Gastrocnemius medialis (tissue), 4 donors: ENCODE measurements around the gene DHRSX. TPM values are rescaled to one million over a fixed set of nuclear protein-coding genes. Genes with fewer than 3 reads are reported as not detected.

ENCODE experiments used
- ATAC-seq, 2 donors: fragments of 150-250 bp; one replicate each; pipeline ENCODE4 v1.9.1; 2016
- DNase-seq, 2 donors: peaks; one replicate each; pipeline ENCODE4 v3.0.0-alpha.2; 2019
- H3K27ac ChIP-seq, 4 donors: fragments of 200-600 bp; sonication (generic); 1 replicate in 1 of 4; 2 replicates in 3 of 4; pipeline ENCODE4 v1.5.1; 2016 to 2018; ENCODE audit warnings: mild to moderate bottlenecking in 2 of 4, moderate library complexity in 1 of 4
- H3K27me3 ChIP-seq, 3 donors: fragments of 200-600 bp; sonication (generic) in 2 of 3; 1 replicate in 1 of 3; 2 replicates in 2 of 3; pipeline versions ENCODE4 v1.5.1 to v1.6.0; 2016 to 2019; ENCODE audit warnings: mild to moderate bottlenecking in 1 of 3, moderate library complexity in 1 of 3
- H3K36me3 ChIP-seq, 2 donors: fragments of 200-600 bp; sonication (generic) in 1 of 2; one replicate each; pipeline ENCODE4 v1.5.1; 2017 to 2018
- H3K4me1 ChIP-seq, 2 donors: fragments of 200-600 bp; sonication (generic) in 1 of 2; one replicate each; pipeline ENCODE4 v1.5.1; 2016 to 2017; ENCODE audit warnings: mild to moderate bottlenecking in 2 of 2
- H3K4me3 ChIP-seq, 4 donors: fragments of 200-600 bp; sonication (generic) in 3 of 4; 1 replicate in 1 of 4; 2 replicates in 3 of 4; pipeline ENCODE4 v1.5.1; 2016 to 2019; ENCODE audit warnings: mild to moderate bottlenecking in 2 of 4
- H3K9me3 ChIP-seq, 3 donors: fragments of 200-600 bp; sonication (generic) in 2 of 3; 1 replicate in 1 of 3; 2 replicates in 2 of 3; pipeline ENCODE4 v1.5.1; 2016 to 2019
- POLR2A ChIP-seq, 2 donors: fragments of 450-650 bp; IDR thresholded peaks; one replicate each; pipeline ENCODE4 v1.6.1; 2017; ENCODE audit warnings: antibody characterized with exemption in 2 of 2, mild to moderate bottlenecking in 2 of 2, moderate library complexity in 2 of 2
- in situ Hi-C, 4 donors: fragments of 200-750 bp; cut with MboI; loops; one replicate each; pipeline versions ENCODE4 v1.15.0 to v1.8.0; 2017; ENCODE audit warnings: low sequenced_read_pairs in 4 of 4
- intact Hi-C: fragments of 100-400 bp; cut with DNase I; formaldehyde crosslinking; loops from one replicate; pipeline ENCODE4 v1.15.1; 2023; ENCODE audit warnings: low total_unique reads
- total RNA-seq, 4 donors: library from RNA; depleted of rRNA; stranded (reverse); fragments of >200 nt; gene quantifications; one replicate each; pipeline versions ENCODE4 v1.1.0 to v1.2.3, GENCODE V29; 2016
- TF ChIP-seq, protein P1 (sequence below), 5 experiments: fragments of 450-650 bp in 3 of 5; fragments of 200-600 bp in 2 of 5; sonication (generic) in 2 of 5; IDR thresholded peaks in 4 of 5; conservative IDR thresholded peaks in 1 of 5; 1 replicate in 4 of 5; 2 replicates in 1 of 5; pipeline ENCODE4 v1.5.1; 2016 to 2019; ENCODE audit warnings: antibody characterized with exemption in 5 of 5, mild to moderate bottlenecking in 3 of 5, moderate library complexity in 3 of 5

The DHRSX gene
- total RNA-seq, result 10 to 100 TPM in 3 of 4 donors, 1 to 10 TPM in 1; 9.8 to 31.1 (median 13.6) TPM

- peak in 1 of 2 donors; percentile 21 for ATAC-seq
- no peaks in the 10 kb centered on the region for H3K27me3 ChIP-seq
- TF ChIP-seq POLR2A (IDR thresholded peaks at IDR 0.05), result peak in 1 of 2 donors; percentile 24
- TF ChIP-seq, protein P1, sequence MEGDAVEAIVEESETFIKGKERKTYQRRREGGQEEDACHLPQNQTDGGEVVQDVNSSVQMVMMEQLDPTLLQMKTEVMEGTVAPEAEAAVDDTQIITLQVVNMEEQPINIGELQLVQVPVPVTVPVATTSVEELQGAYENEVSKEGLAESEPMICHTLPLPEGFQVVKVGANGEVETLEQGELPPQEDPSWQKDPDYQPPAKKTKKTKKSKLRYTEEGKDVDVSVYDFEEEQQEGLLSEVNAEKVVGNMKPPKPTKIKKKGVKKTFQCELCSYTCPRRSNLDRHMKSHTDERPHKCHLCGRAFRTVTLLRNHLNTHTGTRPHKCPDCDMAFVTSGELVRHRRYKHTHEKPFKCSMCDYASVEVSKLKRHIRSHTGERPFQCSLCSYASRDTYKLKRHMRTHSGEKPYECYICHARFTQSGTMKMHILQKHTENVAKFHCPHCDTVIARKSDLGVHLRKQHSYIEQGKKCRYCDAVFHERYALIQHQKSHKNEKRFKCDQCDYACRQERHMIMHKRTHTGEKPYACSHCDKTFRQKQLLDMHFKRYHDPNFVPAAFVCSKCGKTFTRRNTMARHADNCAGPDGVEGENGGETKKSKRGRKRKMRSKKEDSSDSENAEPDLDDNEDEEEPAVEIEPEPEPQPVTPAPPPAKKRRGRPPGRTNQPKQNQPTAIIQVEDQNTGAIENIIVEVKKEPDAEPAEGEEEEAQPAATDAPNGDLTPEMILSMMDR (IDR thresholded peaks at IDR 0.05 in 4 of 5, conservative IDR thresholded peaks at IDR 0.05 in 1 of 5), result no peak
- H3K27ac ChIP-seq, result peak within 1 kb of the TSS; percentile 81 to 99 (median 94)
- peak within 1 kb of the TSS; percentile 63 to 88 (median 69) for H3K4me3 ChIP-seq
- no peak for DNase-seq
- no peaks in the 10 kb centered on the region for H3K9me3 ChIP-seq
- no peaks in the 10 kb centered on the region for H3K36me3 ChIP-seq
- H3K4me1 ChIP-seq, result peaks cover 23 to 29% of the 10 kb centered on the region in 2 donors
- intact Hi-C loops, result loop anchor here (5.0 kb wide), 3 partner anchors 99 to 191 kb away; partner anchors contain the start of gene CD99
- in situ Hi-C loops, result no loop called here
Observed at GRCh38 chrX:2500803-2501558, at the start of gene DHRSX, which contains the start of gene ZBED1. Gene DHRSX, minus strand, starts transcription at chrX:2500976. Its CDS starts 51 bp downstream, at chrX:2500925. Gene ZBED1, minus strand, starts transcription at chrX:2500976. Its CDS starts 10,257 bp downstream, at chrX:2490719.

GRCh38 chrX:2549876-2550275 lies 49.1 kb upstream of the DHRSX start:
- no peaks in the 10 kb centered on the region for H3K4me1 ChIP-seq
- DNase-seq, result no peak
- intact Hi-C loops, result no loop called here
- peaks cover 2 to 4% (median 2%) of the 10 kb centered on the region in 3 donors for H3K27me3 ChIP-seq
- no peak overlapping the region for H3K4me3 ChIP-seq
- no peaks in the 10 kb centered on the region for H3K9me3 ChIP-seq
- in situ Hi-C loops, result no loop called here
- no peak overlapping the region for H3K27ac ChIP-seq
- no peak for ATAC-seq
- no peaks in the 10 kb centered on the region for H3K36me3 ChIP-seq
- TF ChIP-seq POLR2A (IDR thresholded peaks at IDR 0.05), result no peak
- TF ChIP-seq, protein P1 (IDR thresholded peaks at IDR 0.05 in 4 of 5, conservative IDR thresholded peaks at IDR 0.05 in 1 of 5), result no peak

DNA sequence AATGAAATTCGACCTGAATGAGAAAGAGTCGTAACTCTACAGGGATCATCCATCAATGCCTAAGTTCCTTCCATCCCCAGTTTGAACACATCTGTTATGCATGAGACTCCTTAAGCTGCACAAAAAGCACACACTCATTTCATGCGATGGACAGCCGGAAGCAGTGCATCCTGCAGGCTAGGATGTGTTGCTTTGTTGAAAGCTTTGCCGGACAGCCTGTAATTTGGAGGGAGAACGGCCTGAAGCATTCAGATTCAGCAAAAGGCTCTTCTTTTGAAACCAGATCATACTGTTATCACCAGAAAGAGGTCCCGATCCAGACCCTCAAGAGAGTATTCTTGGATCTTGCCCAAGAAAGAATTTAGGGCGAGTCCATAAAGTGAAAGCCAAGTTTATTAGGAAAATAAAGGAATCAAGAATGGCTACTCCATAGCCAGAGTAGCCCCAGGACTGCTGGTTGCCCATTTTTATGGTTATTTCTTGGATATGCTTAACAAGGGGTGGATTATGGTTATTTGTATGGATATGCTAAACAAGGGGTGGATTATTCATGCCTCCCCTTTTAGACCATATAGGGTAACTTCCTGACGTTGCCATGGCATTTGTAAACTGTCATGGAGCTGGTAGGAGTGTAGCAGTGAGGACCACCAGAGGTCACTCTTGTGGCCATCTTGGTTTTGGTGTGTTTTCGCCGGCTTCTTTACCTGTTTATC lies 48.1 kb upstream of the DHRSX start:
- H3K27ac ChIP-seq, result no peak overlapping the region
- H3K9me3 ChIP-seq, result no peaks in the 10 kb centered on the region
- DNase-seq (no peak), ATAC-seq (no peak)
- H3K4me3 ChIP-seq, result no peak overlapping the region
- intact Hi-C loops (no loop called here), in situ Hi-C loops (no loop called here)
- TF ChIP-seq POLR2A (IDR thresholded peaks at IDR 0.05), result no peak
- TF ChIP-seq, protein P1 (IDR thresholded peaks at IDR 0.05 in 4 of 5, conservative IDR thresholded peaks at IDR 0.05 in 1 of 5), result no peak
- H3K4me1 ChIP-seq, result no peaks in the 10 kb centered on the region
- H3K27me3 ChIP-seq, result peaks cover 2 to 3% (median 2%) of the 10 kb centered on the region in 3 donors
- H3K36me3 ChIP-seq, result no peaks in the 10 kb centered on the region

DNA sequence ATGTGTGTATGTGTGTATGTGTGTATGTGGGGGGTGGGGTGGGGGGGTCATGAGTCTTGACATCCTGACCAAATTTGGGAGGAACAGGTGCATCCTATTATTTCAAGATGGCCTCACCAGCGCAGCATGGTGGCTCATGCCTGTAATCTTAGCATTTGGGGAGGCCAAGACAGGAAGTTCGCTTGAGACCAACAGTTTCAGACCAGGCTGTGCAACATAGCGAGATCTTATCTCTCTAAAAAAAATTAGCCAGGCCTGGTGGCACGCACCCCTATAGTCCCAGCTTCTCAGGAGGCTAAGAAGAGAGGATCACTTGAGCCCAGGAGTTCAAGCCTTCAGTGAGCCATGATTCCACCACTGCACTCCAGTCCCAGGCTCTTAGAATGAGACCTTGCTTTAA lies 47.0 kb upstream of the DHRSX start:
- Histone ChIP-seq H3K4me1 (no peaks in the 10 kb centered on the region), H3K36me3 (no peaks in the 10 kb centered on the region), H3K27ac (no peak overlapping the region), H3K4me3 (no peak overlapping the region), H3K27me3 (peaks cover 0 to 2% (median 0%) of the 10 kb centered on the region in 3 donors), H3K9me3 (no peaks in the 10 kb centered on the region)
- ATAC-seq (no peak), DNase-seq (no peak)
- intact Hi-C loops (no loop called here), in situ Hi-C loops (no loop called here)
- TF ChIP-seq POLR2A (IDR thresholded peaks at IDR 0.05), result no peak
- TF ChIP-seq, protein P1 (IDR thresholded peaks at IDR 0.05 in 4 of 5, conservative IDR thresholded peaks at IDR 0.05 in 1 of 5), result no peak
